HL-60 (cell line): ENCODE results near the gene PACS1.

Source experiments
- DNase-seq, 2 experiments: peaks; one replicate each; pipeline ENCODE4 v3.0.0-alpha.2; 2010 to 2020; ENCODE audit warnings: low read depth in 1 of 2, low spot score in 1 of 2
- H3K27ac ChIP-seq: fragments of 250-450 bp; sonication (Bioruptor Pico); replicated peaks from 2 replicates; pipeline ENCODE4 v1.5.1; 2020; ENCODE audit warnings: mild to moderate bottlenecking, moderate library complexity
- H3K27me3 ChIP-seq: fragments of 250-450 bp; sonication (Bioruptor Pico); 2 replicates; pipeline ENCODE4 v1.5.1; 2021; ENCODE audit warnings: mild to moderate bottlenecking, moderate library complexity; ENCODE audit not compliant: insufficient read depth, poor library complexity, severe bottlenecking
- H3K4me3 ChIP-seq: replicated peaks from 2 replicates; pipeline ENCODE4 v1.5.1; 2011; ENCODE audit warnings: mild to moderate bottlenecking, control low read depth, low read length; ENCODE audit not compliant: insufficient read depth
- CTCF ChIP-seq: IDR thresholded peaks from one replicate; pipeline ENCODE4 v1.5.1; 2011; ENCODE audit warnings: low read length, control low read depth, inconsistent platforms; ENCODE audit not compliant: insufficient read depth
- GABPA ChIP-seq: IDR thresholded peaks from 2 replicates; pipeline ENCODE4 v1.6.1; 2012; ENCODE audit warnings: low read depth
- POLR2AphosphoS5 ChIP-seq: IDR thresholded peaks from 2 replicates; pipeline ENCODE4 v1.6.1; 2012; ENCODE audit warnings: low read depth
- REST ChIP-seq: IDR thresholded peaks from 2 replicates; pipeline ENCODE4 v1.6.1; 2012; ENCODE audit warnings: low read depth; ENCODE audit not compliant: insufficient replicate concordance
- SPI1 ChIP-seq: IDR thresholded peaks from 2 replicates; pipeline ENCODE4 v1.6.1; 2012; ENCODE audit warnings: low read depth, mild to moderate bottlenecking, borderline replicate concordance

PACS1 gene

GRCh38 chr11:66045177-66045639 is 24.9 kb upstream of the PACS1 start:
- DNase-seq, result peak; percentile 56 to 74
- no peak overlapping the region for H3K4me3 ChIP-seq
- TF ChIP-seq REST (no peak), CTCF (peak; percentile 78), POLR2AphosphoS5 (no peak), GABPA (no peak)
- H3K27me3 ChIP-seq, result no peaks in the 10 kb centered on the region
- H3K27ac ChIP-seq, result no peak overlapping the region

- Histone ChIP-seq H3K27me3 (no peaks in the 10 kb centered on the region), H3K27ac (no peak overlapping the region), H3K4me3 (no peak overlapping the region)
- TF ChIP-seq REST (no peak), POLR2AphosphoS5 (no peak), GABPA (no peak), SPI1 (no peak), CTCF (no peak)
- no peak for DNase-seq
These were observed 23.2 kb upstream of the PACS1 start for GRCh38 chr11:66046901-66047300.

- DNase-seq, result no peak
- H3K27me3 ChIP-seq, result no peaks in the 10 kb centered on the region
- no peak overlapping the region for H3K4me3 ChIP-seq
- no peak overlapping the region for H3K27ac ChIP-seq
- TF ChIP-seq REST, result no peak
- no peak for TF ChIP-seq GABPA
- no peak for TF ChIP-seq POLR2AphosphoS5
- TF ChIP-seq SPI1, result no peak
- no peak for TF ChIP-seq CTCF
These were observed 22.3 kb upstream of the PACS1 start for GRCh38 chr11:66047541-66048365.
